ENCODE measurements around the gene EXOC4. TPM values are rescaled to one million over a fixed set of nuclear protein-coding genes. Genes with fewer than 3 reads are reported as not detected.

Gene EXOC4
- total and polyA plus RNA-seq, 7 experiments from 2014 or later = 44.1 to 106 (median 74.2) TPM

- H3K4me3 ChIP-seq (ENCODE audit: low read length) = no peak overlapping the region
- ATAC-seq (no peak), DNase-seq (no peak)
- no peak overlapping the region for H3K27ac ChIP-seq (ENCODE audit: low read depth, low read length)
- intact Hi-C loops (cut with micrococcal nuclease) = no loop called here
- Mint-ChIP-seq H3K4me3 (no peak overlapping the region), H3K4me1 (peaks cover 0 to 17% (median 11%) of the 10 kb centered on the region in 7 donors), H3K27me3 (no peaks in the 10 kb centered on the region), H3K27ac (no peak overlapping the region), H3K36me3 (peaks cover 11 to 79% (median 74%) of the 10 kb centered on the region in 5 donors), H3K9me3 (peaks cover 8 to 63% (median 21%) of the 10 kb centered on the region in 11 donors)
- ChIA-PET CTCF (no interaction called here), POLR2A (no interaction called here)
- H3K27me3 ChIP-seq (ENCODE audit: control insufficient read depth in 2 of 2, insufficient read depth in 2 of 2, low read length in 2 of 2) = no peaks in the 10 kb centered on the region
- no peaks in the 10 kb centered on the region for H3K36me3 ChIP-seq (ENCODE audit: control insufficient read depth in 2 of 3, insufficient read depth in 3 of 3, low read length in 3 of 3)
- H3K9me3 ChIP-seq (ENCODE audit: control insufficient read depth in 2 of 3, low read length in 3 of 3) = no peaks in the 10 kb centered on the region
- H3K4me1 ChIP-seq (ENCODE audit: control insufficient read depth in 2 of 2, insufficient read depth in 2 of 2, low read length in 2 of 2) = no peaks in the 10 kb centered on the region
Observed at GRCh38 chr7:133349101-133349500, 96.2 kb downstream of the EXOC4 start.

- no peak for ATAC-seq
- Mint-ChIP-seq H3K9me3 (peaks cover 8 to 61% (median 21%) of the 10 kb centered on the region in 11 donors), H3K36me3 (peaks cover 14 to 82% (median 69%) of the 10 kb centered on the region in 5 donors), H3K4me3 (no peak overlapping the region), H3K27ac (no peak overlapping the region), H3K27me3 (no peaks in the 10 kb centered on the region), H3K4me1 (peaks cover 0 to 14% (median 4%) of the 10 kb centered on the region in 7 donors)
- H3K4me1 ChIP-seq (ENCODE audit: control insufficient read depth in 2 of 2, insufficient read depth in 2 of 2, low read length in 2 of 2) = no peaks in the 10 kb centered on the region
- no peak overlapping the region for H3K27ac ChIP-seq (ENCODE audit: low read depth, low read length)
- intact Hi-C loops (cut with micrococcal nuclease) = no loop called here
- H3K4me3 ChIP-seq (ENCODE audit: low read length) = no peak overlapping the region
- H3K36me3 ChIP-seq (ENCODE audit: control insufficient read depth in 2 of 3, insufficient read depth in 3 of 3, low read length in 3 of 3) = no peaks in the 10 kb centered on the region
- DNase-seq = no peak
- no peaks in the 10 kb centered on the region for H3K9me3 ChIP-seq (ENCODE audit: control insufficient read depth in 2 of 3, low read length in 3 of 3)
- ChIA-PET POLR2A (no interaction called here), CTCF (no interaction called here)
- H3K27me3 ChIP-seq (ENCODE audit: control insufficient read depth in 2 of 2, insufficient read depth in 2 of 2, low read length in 2 of 2) = no peaks in the 10 kb centered on the region
Observed at GRCh38 chr7:133352430-133352829, 99.6 kb downstream of the EXOC4 start.

- Histone ChIP-seq H3K27me3 (ENCODE audit: control insufficient read depth in 2 of 2, insufficient read depth in 2 of 2, low read length in 2 of 2) (no peaks in the 10 kb centered on the region), H3K4me1 (ENCODE audit: control insufficient read depth in 2 of 2, insufficient read depth in 2 of 2, low read length in 2 of 2) (no peaks in the 10 kb centered on the region), H3K27ac (ENCODE audit: low read depth, low read length) (no peak overlapping the region), H3K36me3 (ENCODE audit: control insufficient read depth in 2 of 3, insufficient read depth in 3 of 3, low read length in 3 of 3) (no peaks in the 10 kb centered on the region), H3K9me3 (ENCODE audit: control insufficient read depth in 2 of 3, low read length in 3 of 3) (no peaks in the 10 kb centered on the region), H3K4me3 (ENCODE audit: low read length) (no peak overlapping the region)
- intact Hi-C loops (cut with micrococcal nuclease) = no loop called here
- Mint-ChIP-seq H3K27me3 (no peaks in the 10 kb centered on the region), H3K36me3 (peaks cover 14 to 84% (median 67%) of the 10 kb centered on the region in 5 donors), H3K4me3 (peak overlapping the region in 1 of 10 donors; percentile 29), H3K9me3 (peaks cover 8 to 55% (median 18%) of the 10 kb centered on the region in 11 donors), H3K4me1 (peaks cover 0 to 14% (median 7%) of the 10 kb centered on the region in 7 donors), H3K27ac (no peak overlapping the region)
- DNase-seq = no peak
- ChIA-PET POLR2A (no interaction called here), CTCF (no interaction called here)
- ATAC-seq = no peak
Observed at GRCh38 chr7:133353775-133354174, 100.9 kb downstream of the EXOC4 start.

GRCh38 chr7:133354546-133355324 is 101.9 kb downstream of the EXOC4 start:
- H3K36me3 ChIP-seq (ENCODE audit: control insufficient read depth in 2 of 3, insufficient read depth in 3 of 3, low read length in 3 of 3) = no peaks in the 10 kb centered on the region

GRCh38 chr7:133355325-133355708 is 102.4 kb downstream of the EXOC4 start:
- H3K4me1 Mint-ChIP-seq = peaks cover 0 to 10% (median 5%) of the 10 kb centered on the region in 7 donors
- ATAC-seq (no peak), DNase-seq (no peak)
- H3K27me3 Mint-ChIP-seq = no peaks in the 10 kb centered on the region
- peaks cover 16 to 80% (median 65%) of the 10 kb centered on the region in 5 donors for H3K36me3 Mint-ChIP-seq
- Histone ChIP-seq H3K27ac (ENCODE audit: low read depth, low read length) (no peak overlapping the region), H3K27me3 (ENCODE audit: control insufficient read depth in 2 of 2, insufficient read depth in 2 of 2, low read length in 2 of 2) (no peaks in the 10 kb centered on the region), H3K9me3 (ENCODE audit: control insufficient read depth in 2 of 3, low read length in 3 of 3) (no peaks in the 10 kb centered on the region), H3K4me1 (ENCODE audit: control insufficient read depth in 2 of 2, insufficient read depth in 2 of 2, low read length in 2 of 2) (no peaks in the 10 kb centered on the region), H3K4me3 (ENCODE audit: low read length) (no peak overlapping the region), H3K36me3 (ENCODE audit: control insufficient read depth in 2 of 3, insufficient read depth in 3 of 3, low read length in 3 of 3) (no peaks in the 10 kb centered on the region)
- H3K9me3 Mint-ChIP-seq = peaks cover under 1 to 39% (median 15%) of the 10 kb centered on the region in 11 donors
- H3K27ac Mint-ChIP-seq = no peak overlapping the region
- intact Hi-C loops (cut with micrococcal nuclease) = no loop called here
- CTCF ChIA-PET = interaction anchor here (0.7 kb wide), 1 partner anchor 59 kb away, joined by 3 read pairs; no protein-coding TSS in a partner anchor
- POLR2A ChIA-PET = no interaction called here
- no peak overlapping the region for H3K4me3 Mint-ChIP-seq

More at GRCh38 chr7:133354546-133355324, 101.9 kb downstream of the EXOC4 start:
- no peak overlapping the region for H3K4me3 Mint-ChIP-seq
- ATAC-seq (no peak), DNase-seq (no peak)
- Histone ChIP-seq H3K27ac (ENCODE audit: low read depth, low read length) (no peak overlapping the region), H3K27me3 (ENCODE audit: control insufficient read depth in 2 of 2, insufficient read depth in 2 of 2, low read length in 2 of 2) (no peaks in the 10 kb centered on the region), H3K4me3 (ENCODE audit: low read length) (no peak overlapping the region), H3K9me3 (ENCODE audit: control insufficient read depth in 2 of 3, low read length in 3 of 3) (no peaks in the 10 kb centered on the region), H3K4me1 (ENCODE audit: control insufficient read depth in 2 of 2, insufficient read depth in 2 of 2, low read length in 2 of 2) (no peaks in the 10 kb centered on the region)
- CTCF ChIA-PET = no interaction called here
- POLR2A ChIA-PET = no interaction called here
- intact Hi-C loops (cut with micrococcal nuclease) = no loop called here
- no peaks in the 10 kb centered on the region for H3K27me3 Mint-ChIP-seq
- H3K27ac Mint-ChIP-seq = peak overlapping the region in 1 of 9 donors; percentile 42
- H3K36me3 Mint-ChIP-seq = peaks cover 14 to 80% (median 65%) of the 10 kb centered on the region in 5 donors
- H3K4me1 Mint-ChIP-seq = peaks cover 0 to 14% (median 7%) of the 10 kb centered on the region in 7 donors
- H3K9me3 Mint-ChIP-seq = peaks cover 6 to 45% (median 16%) of the 10 kb centered on the region in 11 donors

GRCh38 chr7:133355822-133356221 is 102.9 kb downstream of the EXOC4 start:
- ChIA-PET CTCF (interaction anchor here (0.7 kb wide), 1 partner anchor 60 kb away, joined by 3 read pairs; no protein-coding TSS in a partner anchor), POLR2A (no interaction called here)
- no peaks in the 10 kb centered on the region for H3K27me3 ChIP-seq (ENCODE audit: control insufficient read depth in 2 of 2, insufficient read depth in 2 of 2, low read length in 2 of 2)
- H3K4me1 Mint-ChIP-seq = peaks cover 0 to 7% (median 4%) of the 10 kb centered on the region in 7 donors
- intact Hi-C loops (cut with micrococcal nuclease) = no loop called here
- H3K4me1 ChIP-seq (ENCODE audit: control insufficient read depth in 2 of 2, insufficient read depth in 2 of 2, low read length in 2 of 2) = no peaks in the 10 kb centered on the region
- no peak for ATAC-seq
- H3K4me3 ChIP-seq (ENCODE audit: low read length) = no peak overlapping the region
- no peak overlapping the region for H3K27ac ChIP-seq (ENCODE audit: low read depth, low read length)
- no peak overlapping the region for H3K4me3 Mint-ChIP-seq
- no peak for DNase-seq
- H3K36me3 Mint-ChIP-seq = peaks cover 18 to 81% (median 67%) of the 10 kb centered on the region in 5 donors
- no peaks in the 10 kb centered on the region for H3K27me3 Mint-ChIP-seq
- H3K27ac Mint-ChIP-seq = no peak overlapping the region
- no peaks in the 10 kb centered on the region for H3K9me3 ChIP-seq (ENCODE audit: control insufficient read depth in 2 of 3, low read length in 3 of 3)
- no peaks in the 10 kb centered on the region for H3K36me3 ChIP-seq (ENCODE audit: control insufficient read depth in 2 of 3, insufficient read depth in 3 of 3, low read length in 3 of 3)
- peaks cover 0 to 36% (median 15%) of the 10 kb centered on the region in 11 donors for H3K9me3 Mint-ChIP-seq

GRCh38 chr7:133358708-133359107 is 105.8 kb downstream of the EXOC4 start:
- H3K9me3 Mint-ChIP-seq = peaks cover 0 to 19% (median 2%) of the 10 kb centered on the region in 11 donors
- peaks cover 12 to 79% (median 60%) of the 10 kb centered on the region in 5 donors for H3K36me3 Mint-ChIP-seq
- Histone ChIP-seq H3K9me3 (ENCODE audit: control insufficient read depth in 2 of 3, low read length in 3 of 3) (no peaks in the 10 kb centered on the region), H3K27me3 (ENCODE audit: control insufficient read depth in 2 of 2, insufficient read depth in 2 of 2, low read length in 2 of 2) (no peaks in the 10 kb centered on the region), H3K36me3 (ENCODE audit: control insufficient read depth in 2 of 3, insufficient read depth in 3 of 3, low read length in 3 of 3) (no peaks in the 10 kb centered on the region), H3K4me3 (ENCODE audit: low read length) (no peak overlapping the region), H3K4me1 (ENCODE audit: control insufficient read depth in 2 of 2, insufficient read depth in 2 of 2, low read length in 2 of 2) (no peaks in the 10 kb centered on the region), H3K27ac (ENCODE audit: low read depth, low read length) (no peak overlapping the region)
- intact Hi-C loops (cut with micrococcal nuclease) = no loop called here
- POLR2A ChIA-PET = no interaction called here
- CTCF ChIA-PET = no interaction called here
- H3K4me1 Mint-ChIP-seq = peaks cover 0 to 7% (median 2%) of the 10 kb centered on the region in 7 donors
- H3K27ac Mint-ChIP-seq = no peak overlapping the region
- ATAC-seq (no peak), DNase-seq (no peak)
- H3K4me3 Mint-ChIP-seq = no peak overlapping the region
- no peaks in the 10 kb centered on the region for H3K27me3 Mint-ChIP-seq

All from naive thymus-derived CD4-positive, alpha-beta T cell (primary cell).